Fibroblast of lung (primary cell): ENCODE data around the gene NRTN. TPM values are rescaled to one million over a fixed set of nuclear protein-coding genes. Genes with fewer than 3 reads are reported as not detected.

Source experiments
- DNase-seq, 2 donors: peaks; one replicate each; pipeline versions ENCODE4 v3.0.0 to v3.0.0-alpha.2; 2010; ENCODE audit warnings: low read depth in 2 of 2
- H2AFZ ChIP-seq: 2 replicates; pipeline ENCODE4 v1.5.1; 2012; ENCODE audit warnings: low read length, control low read depth, inconsistent platforms
- H3K27ac ChIP-seq: 2 replicates; pipeline ENCODE4 v1.5.1; 2011; ENCODE audit warnings: low read length, control low read depth; ENCODE audit not compliant: insufficient read depth
- H3K27me3 ChIP-seq: 2 replicates; pipeline ENCODE4 v1.5.1; 2011; ENCODE audit warnings: mild to moderate bottlenecking, low read length; ENCODE audit not compliant: control insufficient read depth, insufficient read depth
- H3K36me3 ChIP-seq: 2 replicates; pipeline ENCODE4 v1.5.1; 2011; ENCODE audit warnings: low read length; ENCODE audit not compliant: control insufficient read depth, insufficient read depth
- H3K4me1 ChIP-seq: 2 replicates; pipeline ENCODE4 v1.5.1; 2011; ENCODE audit warnings: low read length; ENCODE audit not compliant: control insufficient read depth, insufficient read depth; ENCODE audit errors: extremely low read depth
- H3K4me2 ChIP-seq: 2 replicates; pipeline ENCODE4 v1.5.1; 2011; ENCODE audit warnings: low read length, control low read depth; ENCODE audit not compliant: insufficient read depth; ENCODE audit errors: extremely low read depth
- H3K4me3 ChIP-seq, 4 experiments: fragments of 200-600 bp in 1 of 4; sonication (generic) in 1 of 4; replicated peaks in 1 of 4; 2 replicates each; pipeline ENCODE4 v1.5.1; 2011 to 2016; ENCODE audit warnings: low read length in 4 of 4, low read depth in 3 of 4, mild to moderate bottlenecking in 3 of 4, control low read depth in 2 of 4, inconsistent platforms in 1 of 4, mixed read lengths in 1 of 4; ENCODE audit not compliant: insufficient read depth in 1 of 4; ENCODE audit errors: control extremely low read depth in 1 of 4
- H3K79me2 ChIP-seq: 2 replicates; pipeline ENCODE4 v1.5.1; 2012; ENCODE audit warnings: mild to moderate bottlenecking, low read length, inconsistent platforms; ENCODE audit not compliant: control insufficient read depth, insufficient read depth
- H3K9ac ChIP-seq: 2 replicates; pipeline ENCODE4 v1.5.1; 2011; ENCODE audit warnings: mild to moderate bottlenecking, low read length, control low read depth; ENCODE audit not compliant: insufficient read depth
- H3K9me3 ChIP-seq: 2 replicates; pipeline ENCODE4 v1.5.1; 2012; ENCODE audit warnings: low read depth, low read length; ENCODE audit not compliant: control insufficient read depth, insufficient read depth
- H4K20me1 ChIP-seq: 2 replicates; pipeline ENCODE4 v1.5.1; 2011; ENCODE audit warnings: low read length; ENCODE audit not compliant: control insufficient read depth, insufficient read depth; ENCODE audit errors: extremely low read depth
- EZH2 ChIP-seq: IDR thresholded peaks from 2 replicates; pipeline ENCODE4 v1.5.1; 2012; ENCODE audit warnings: low read length, control low read depth, mild to moderate bottlenecking; ENCODE audit errors: missing control alignments
- polyA plus RNA-seq, 2 donors: library from polyadenylated mRNA; depleted of rRNA in 1 of 2; stranded (reverse) in 1 of 2; unstranded in 1 of 2; fragments of >200 nt; gene quantifications; 2 replicates each; pipeline ENCODE4 v1.2.1, GENCODE V29; 2011 to 2012; ENCODE audit warnings: missing spikeins in 1 of 2
- total RNA-seq: library from RNA; depleted of rRNA; stranded (reverse); fragments of >200 nt; gene quantifications from 2 replicates; pipeline ENCODE4 v1.2.1, GENCODE V29; 2014
- TF ChIP-seq, protein P1 (sequence below), 2 donors: IDR thresholded peaks in 1 of 2; conservative IDR thresholded peaks in 1 of 2; 1 replicate in 1 of 2; 2 replicates in 1 of 2; pipeline ENCODE4 v1.5.1; 2011 to 2012; ENCODE audit warnings: low read length in 2 of 2, control low read depth in 1 of 2, inconsistent platforms in 1 of 2, low read depth in 1 of 2, mild to moderate bottlenecking in 1 of 2

Gene NRTN
- total and polyA plus RNA-seq, 2 donors (not counting 1 experiment from before 2014, with no cell fraction given): 0.11 to 0.50 TPM

DNA sequence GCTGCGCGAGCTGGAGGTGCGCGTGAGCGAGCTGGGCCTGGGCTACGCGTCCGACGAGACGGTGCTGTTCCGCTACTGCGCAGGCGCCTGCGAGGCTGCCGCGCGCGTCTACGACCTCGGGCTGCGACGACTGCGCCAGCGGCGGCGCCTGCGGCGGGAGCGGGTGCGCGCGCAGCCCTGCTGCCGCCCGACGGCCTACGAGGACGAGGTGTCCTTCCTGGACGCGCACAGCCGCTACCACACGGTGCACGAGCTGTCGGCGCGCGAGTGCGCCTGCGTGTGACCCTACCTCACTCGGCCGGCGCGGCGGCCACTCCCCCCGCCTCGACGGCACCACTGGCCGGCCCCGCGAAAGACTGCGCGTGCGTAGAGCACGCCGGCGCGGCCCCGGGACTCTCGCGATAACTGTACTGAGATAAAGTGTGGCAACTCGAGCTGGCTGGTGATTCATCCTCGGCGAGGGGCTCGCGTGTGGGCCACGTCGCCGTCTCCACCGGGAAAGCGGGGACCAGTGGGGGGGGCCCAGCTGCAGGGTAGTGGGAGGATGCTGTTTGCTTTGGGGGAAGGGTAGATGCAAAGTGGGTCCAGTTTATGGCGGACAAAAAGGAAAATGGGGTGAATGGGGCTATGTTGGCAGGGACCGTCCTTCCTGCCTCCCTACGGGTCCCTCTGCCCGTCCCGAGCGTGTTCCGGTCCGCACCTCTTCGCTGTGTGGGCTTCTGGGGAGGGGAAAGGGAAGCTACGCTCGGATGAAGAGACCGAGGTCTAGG, 23.2 kb downstream of the NRTN start:
- TF ChIP-seq, protein P1, sequence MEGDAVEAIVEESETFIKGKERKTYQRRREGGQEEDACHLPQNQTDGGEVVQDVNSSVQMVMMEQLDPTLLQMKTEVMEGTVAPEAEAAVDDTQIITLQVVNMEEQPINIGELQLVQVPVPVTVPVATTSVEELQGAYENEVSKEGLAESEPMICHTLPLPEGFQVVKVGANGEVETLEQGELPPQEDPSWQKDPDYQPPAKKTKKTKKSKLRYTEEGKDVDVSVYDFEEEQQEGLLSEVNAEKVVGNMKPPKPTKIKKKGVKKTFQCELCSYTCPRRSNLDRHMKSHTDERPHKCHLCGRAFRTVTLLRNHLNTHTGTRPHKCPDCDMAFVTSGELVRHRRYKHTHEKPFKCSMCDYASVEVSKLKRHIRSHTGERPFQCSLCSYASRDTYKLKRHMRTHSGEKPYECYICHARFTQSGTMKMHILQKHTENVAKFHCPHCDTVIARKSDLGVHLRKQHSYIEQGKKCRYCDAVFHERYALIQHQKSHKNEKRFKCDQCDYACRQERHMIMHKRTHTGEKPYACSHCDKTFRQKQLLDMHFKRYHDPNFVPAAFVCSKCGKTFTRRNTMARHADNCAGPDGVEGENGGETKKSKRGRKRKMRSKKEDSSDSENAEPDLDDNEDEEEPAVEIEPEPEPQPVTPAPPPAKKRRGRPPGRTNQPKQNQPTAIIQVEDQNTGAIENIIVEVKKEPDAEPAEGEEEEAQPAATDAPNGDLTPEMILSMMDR (conservative IDR thresholded peaks at IDR 0.05 in 1 of 2, IDR thresholded peaks at IDR 0.05 in 1 of 2; ENCODE audit: low read depth in 1 of 2, low read length in 2 of 2): no peak
- no peak for TF ChIP-seq EZH2
- H3K36me3 ChIP-seq: no peaks in the 10 kb centered on the region
- no peak overlapping the region for H3K27ac ChIP-seq
- peak overlapping the region; percentile 11 to 77 (median 41) for H3K4me3 ChIP-seq
- H3K27me3 ChIP-seq: peaks cover 19% of the 10 kb centered on the region
- peak overlapping the region; percentile 75 for H2AFZ ChIP-seq
- peak overlapping the region; percentile 55 for H3K9ac ChIP-seq
- no peaks in the 10 kb centered on the region for H3K9me3 ChIP-seq
- DNase-seq: peak; percentile 82 to 94
- H3K4me1 ChIP-seq: no peaks in the 10 kb centered on the region
- H3K79me2 ChIP-seq: no peaks in the 10 kb centered on the region
- peak overlapping the region; percentile 51 for H3K4me2 ChIP-seq
- no peaks in the 10 kb centered on the region for H4K20me1 ChIP-seq

DNA sequence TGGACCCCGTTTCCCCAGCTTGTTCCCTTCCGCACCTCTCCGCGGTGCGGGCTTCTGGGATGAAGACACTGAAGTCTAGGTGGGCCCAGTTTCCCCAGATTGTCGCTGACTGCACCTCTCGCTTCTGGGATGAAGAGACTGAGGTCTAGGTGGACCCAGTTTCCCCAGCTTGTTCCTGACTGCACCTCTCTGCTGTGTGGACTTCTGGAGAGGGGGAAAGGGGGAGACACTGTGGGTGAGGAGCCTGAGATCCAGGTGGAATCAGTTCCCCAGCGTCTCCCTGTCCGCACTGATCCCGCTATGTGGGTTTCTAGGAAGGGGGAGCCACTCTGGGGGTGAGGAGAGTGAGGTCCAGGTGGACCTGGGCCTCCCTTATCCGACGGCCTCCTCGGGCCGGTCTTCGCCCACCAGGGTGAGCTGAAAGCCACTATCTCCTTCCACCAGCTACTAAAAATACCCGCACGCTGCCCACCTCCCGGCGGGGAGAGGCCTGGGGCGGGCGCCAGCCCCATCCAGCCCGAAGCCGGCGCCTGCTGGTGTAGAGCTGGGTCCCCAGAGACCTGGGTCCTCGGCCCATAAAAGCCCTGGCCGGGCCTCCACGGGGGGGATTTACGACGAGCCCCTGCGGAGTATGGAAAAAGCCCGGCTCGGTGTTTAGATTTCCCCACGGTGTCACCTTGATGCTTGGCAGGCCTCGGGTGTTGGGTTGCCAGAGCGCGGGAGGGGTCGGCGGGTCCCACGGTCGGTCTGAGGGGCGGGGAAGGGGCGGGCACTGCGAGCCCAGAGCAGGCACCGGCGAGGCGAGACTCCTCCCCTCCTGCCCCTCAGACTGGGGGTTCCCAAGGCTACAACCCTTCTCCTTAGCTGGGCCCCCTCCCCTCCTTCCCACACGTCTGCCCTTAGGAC, 24.0 kb downstream of the NRTN start:
- no peaks in the 10 kb centered on the region for H3K9me3 ChIP-seq
- H3K4me1 ChIP-seq: no peaks in the 10 kb centered on the region
- H3K9ac ChIP-seq: peak overlapping the region; percentile 30
- DNase-seq: peak in 1 of 2 donors; percentile 5
- peaks cover 19% of the 10 kb centered on the region for H3K27me3 ChIP-seq
- H3K4me2 ChIP-seq: peak overlapping the region; percentile 51
- no peaks in the 10 kb centered on the region for H3K79me2 ChIP-seq
- no peak overlapping the region for H3K27ac ChIP-seq
- no peaks in the 10 kb centered on the region for H3K36me3 ChIP-seq
- peak overlapping the region; percentile 11 to 77 (median 41) for H3K4me3 ChIP-seq
- H4K20me1 ChIP-seq: no peaks in the 10 kb centered on the region
- H2AFZ ChIP-seq: peak overlapping the region; percentile 4
- TF ChIP-seq, protein P1 (conservative IDR thresholded peaks at IDR 0.05 in 1 of 2, IDR thresholded peaks at IDR 0.05 in 1 of 2; ENCODE audit: low read depth in 1 of 2, low read length in 2 of 2): no peak
- peak; percentile 93 for TF ChIP-seq EZH2

- H4K20me1 ChIP-seq: no peaks in the 10 kb centered on the region
- no peaks in the 10 kb centered on the region for H3K79me2 ChIP-seq
- peak; percentile 24 for TF ChIP-seq EZH2
- TF ChIP-seq, protein P1 (conservative IDR thresholded peaks at IDR 0.05 in 1 of 2, IDR thresholded peaks at IDR 0.05 in 1 of 2; ENCODE audit: low read depth in 1 of 2, low read length in 2 of 2): no peak
- H3K27me3 ChIP-seq: peaks cover 19% of the 10 kb centered on the region
- no peak overlapping the region for H3K27ac ChIP-seq
- no peak overlapping the region for H2AFZ ChIP-seq
- H3K36me3 ChIP-seq: no peaks in the 10 kb centered on the region
- H3K9me3 ChIP-seq: no peaks in the 10 kb centered on the region
- no peak overlapping the region for H3K4me2 ChIP-seq
- H3K4me3 ChIP-seq: no peak overlapping the region
- DNase-seq: no peak
- no peaks in the 10 kb centered on the region for H3K4me1 ChIP-seq
- H3K9ac ChIP-seq: no peak overlapping the region
Measured at GRCh38 chr19:5829567-5830310, 24.9 kb downstream of the NRTN start.
